OCI-LY1 (cell line): ENCODE results near the gene ACTN4.

Experiments
- H2AFZ ChIP-seq: fragments of 200-600 bp; sonication (generic), shearing (Covaris generic); 2 replicates; pipeline ENCODE4 v1.6.0; 2014; ENCODE audit warnings: antibody characterized with exemption, mild to moderate bottlenecking, low read length
- H3F3A ChIP-seq: fragments of 200-600 bp; sonication (generic), shearing (Covaris generic); 2 replicates; pipeline ENCODE4 v1.6.0; 2014; ENCODE audit warnings: mild to moderate bottlenecking, antibody characterized with exemption, low read length, moderate library complexity; ENCODE audit not compliant: insufficient read depth
- H3K27ac ChIP-seq: fragments of 200-600 bp; sonication (generic); 2 replicates; pipeline ENCODE4 v1.5.1; 2014; ENCODE audit warnings: low read length, mixed run types, mild to moderate bottlenecking, low read depth; ENCODE audit not compliant: poor library complexity, severe bottlenecking
- H3K27me3 ChIP-seq: fragments of 200-600 bp; sonication (generic); 2 replicates; pipeline ENCODE4 v1.6.0; 2014; ENCODE audit warnings: antibody characterized with exemption, mild to moderate bottlenecking, low read length, moderate library complexity; ENCODE audit not compliant: insufficient read depth
- H3K36me3 ChIP-seq: fragments of 200-600 bp; sonication (generic); 2 replicates; pipeline ENCODE4 v1.6.1; 2014; ENCODE audit warnings: mild to moderate bottlenecking, antibody characterized with exemption, low read length, moderate library complexity, mixed read lengths; ENCODE audit not compliant: insufficient read depth
- H3K4me1 ChIP-seq: fragments of 200-600 bp; sonication (generic); 2 replicates; pipeline ENCODE4 v1.5.1; 2014; ENCODE audit warnings: mild to moderate bottlenecking, low read length, moderate library complexity; ENCODE audit not compliant: insufficient read depth, severe bottlenecking
- H3K4me2 ChIP-seq: fragments of 200-600 bp; sonication (generic), shearing (Covaris generic); 2 replicates; pipeline ENCODE4 v1.6.1; 2014; ENCODE audit warnings: low read length
- H3K4me3 ChIP-seq: fragments of 200-600 bp; sonication (generic); 2 replicates; pipeline ENCODE4 v1.5.1; 2014; ENCODE audit warnings: low read length, low read depth, mild to moderate bottlenecking, mixed read lengths; ENCODE audit not compliant: poor library complexity, severe bottlenecking
- H3K79me2 ChIP-seq: fragments of 200-600 bp; shearing (Covaris generic); 2 replicates; pipeline ENCODE4 v1.6.1; 2016; ENCODE audit warnings: mixed run types, low read length, mixed read lengths; ENCODE audit not compliant: insufficient read depth
- H3K9ac ChIP-seq: fragments of 200-600 bp; sonication (generic), shearing (Covaris generic); 2 replicates; pipeline ENCODE4 v1.6.1; 2014; ENCODE audit warnings: mild to moderate bottlenecking, low read length, mixed read lengths
- H3K9me2 ChIP-seq: fragments of 200-600 bp; sonication (generic), shearing (Covaris generic); 2 replicates; pipeline ENCODE4 v1.6.1; 2014; ENCODE audit warnings: low read depth, mild to moderate bottlenecking, low read length, mixed read lengths
- H3K9me3 ChIP-seq: fragments of 200-600 bp; shearing (Covaris generic); 2 replicates; pipeline ENCODE4 v1.6.1; 2014; ENCODE audit warnings: low read length, mixed read lengths
- H4K20me1 ChIP-seq: fragments of 200-600 bp; sonication (generic), shearing (Covaris generic); 2 replicates; pipeline ENCODE4 v1.6.0; 2016; ENCODE audit warnings: mild to moderate bottlenecking, low read length; ENCODE audit not compliant: insufficient read depth
- EZH2 ChIP-seq: fragments of 200-600 bp; sonication (generic), shearing (Covaris generic); IDR thresholded peaks from 2 replicates; pipeline ENCODE4 v1.8.0; 2017; ENCODE audit warnings: borderline replicate concordance, mixed run types, mild to moderate bottlenecking, antibody characterized with exemption, low read length, moderate library complexity, mixed read lengths
- TF ChIP-seq, protein P1 (sequence below): fragments of 200-600 bp; sonication (generic), shearing (Covaris generic); IDR thresholded peaks from 2 replicates; pipeline ENCODE4 v1.5.1; 2017; ENCODE audit warnings: mild to moderate bottlenecking, antibody characterized with exemption, low read length, moderate library complexity, mixed read lengths

ACTN4 gene

GRCh38 chr19:38709119-38709518, 61.7 kb downstream of the ACTN4 start:
- H3K9me3 ChIP-seq, result no peaks in the 10 kb centered on the region
- H3K4me3 ChIP-seq, result no peak overlapping the region
- no peak for TF ChIP-seq EZH2
- TF ChIP-seq, protein P1, sequence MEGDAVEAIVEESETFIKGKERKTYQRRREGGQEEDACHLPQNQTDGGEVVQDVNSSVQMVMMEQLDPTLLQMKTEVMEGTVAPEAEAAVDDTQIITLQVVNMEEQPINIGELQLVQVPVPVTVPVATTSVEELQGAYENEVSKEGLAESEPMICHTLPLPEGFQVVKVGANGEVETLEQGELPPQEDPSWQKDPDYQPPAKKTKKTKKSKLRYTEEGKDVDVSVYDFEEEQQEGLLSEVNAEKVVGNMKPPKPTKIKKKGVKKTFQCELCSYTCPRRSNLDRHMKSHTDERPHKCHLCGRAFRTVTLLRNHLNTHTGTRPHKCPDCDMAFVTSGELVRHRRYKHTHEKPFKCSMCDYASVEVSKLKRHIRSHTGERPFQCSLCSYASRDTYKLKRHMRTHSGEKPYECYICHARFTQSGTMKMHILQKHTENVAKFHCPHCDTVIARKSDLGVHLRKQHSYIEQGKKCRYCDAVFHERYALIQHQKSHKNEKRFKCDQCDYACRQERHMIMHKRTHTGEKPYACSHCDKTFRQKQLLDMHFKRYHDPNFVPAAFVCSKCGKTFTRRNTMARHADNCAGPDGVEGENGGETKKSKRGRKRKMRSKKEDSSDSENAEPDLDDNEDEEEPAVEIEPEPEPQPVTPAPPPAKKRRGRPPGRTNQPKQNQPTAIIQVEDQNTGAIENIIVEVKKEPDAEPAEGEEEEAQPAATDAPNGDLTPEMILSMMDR, result no peak
- H3K4me2 ChIP-seq, result no peak overlapping the region
- no peaks in the 10 kb centered on the region for H3K27me3 ChIP-seq
- no peak overlapping the region for H3K9ac ChIP-seq
- H3K36me3 ChIP-seq, result peaks cover 86% of the 10 kb centered on the region
- H3K9me2 ChIP-seq, result no peaks in the 10 kb centered on the region
- H3F3A ChIP-seq, result no peaks in the 10 kb centered on the region
- no peaks in the 10 kb centered on the region for H3K4me1 ChIP-seq
- H2AFZ ChIP-seq, result no peak overlapping the region
- no peaks in the 10 kb centered on the region for H3K79me2 ChIP-seq
- no peak overlapping the region for H3K27ac ChIP-seq
- H4K20me1 ChIP-seq, result no peaks in the 10 kb centered on the region

DNA sequence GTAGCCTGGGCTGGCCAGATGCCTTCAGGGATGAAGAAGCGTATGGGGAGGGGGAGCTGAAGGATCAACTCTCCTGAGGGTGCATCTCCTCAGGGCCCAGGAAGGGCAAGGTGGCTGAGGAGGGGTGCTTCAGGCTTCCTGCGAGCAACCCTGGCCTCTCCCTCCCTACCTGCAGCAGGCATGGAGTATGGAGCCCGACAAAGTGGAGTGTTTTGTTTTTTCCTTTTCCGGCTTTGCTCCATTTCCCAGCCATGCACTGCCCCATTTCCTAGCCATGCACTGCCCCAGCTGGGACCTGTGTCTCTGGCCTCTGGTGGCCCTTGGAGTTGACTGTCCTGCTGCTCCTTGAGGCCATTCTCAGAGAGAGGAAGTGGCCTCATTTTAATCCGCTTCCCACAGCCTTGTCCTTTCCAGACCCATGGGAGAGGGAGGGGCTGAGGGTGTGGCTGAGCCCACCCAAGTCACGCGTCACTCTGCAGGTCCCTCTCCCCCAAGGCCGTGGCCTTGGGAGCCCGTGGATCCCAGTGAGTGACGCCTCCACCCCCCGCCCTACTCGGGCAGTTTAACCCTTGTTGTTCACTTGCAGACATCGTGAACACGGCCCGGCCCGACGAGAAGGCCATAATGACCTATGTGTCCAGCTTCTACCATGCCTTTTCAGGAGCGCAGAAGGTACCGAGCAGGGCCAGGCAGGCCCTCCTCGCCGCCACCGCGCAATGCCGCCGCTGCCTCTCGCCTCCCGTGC, 62.4 kb downstream of the ACTN4 start:
- Histone ChIP-seq H3K4me1 (no peaks in the 10 kb centered on the region), H3K4me3 (no peak overlapping the region), H3K27ac (no peak overlapping the region), H3K79me2 (no peaks in the 10 kb centered on the region), H3K27me3 (no peaks in the 10 kb centered on the region), H3K9ac (no peak overlapping the region), H3K36me3 (peaks cover 86% of the 10 kb centered on the region), H3F3A (no peaks in the 10 kb centered on the region), H4K20me1 (no peaks in the 10 kb centered on the region), H2AFZ (no peak overlapping the region), H3K4me2 (no peak overlapping the region), H3K9me2 (no peaks in the 10 kb centered on the region), H3K9me3 (no peaks in the 10 kb centered on the region)
- TF ChIP-seq EZH2, result no peak
- TF ChIP-seq, protein P1, result no peak

DNA sequence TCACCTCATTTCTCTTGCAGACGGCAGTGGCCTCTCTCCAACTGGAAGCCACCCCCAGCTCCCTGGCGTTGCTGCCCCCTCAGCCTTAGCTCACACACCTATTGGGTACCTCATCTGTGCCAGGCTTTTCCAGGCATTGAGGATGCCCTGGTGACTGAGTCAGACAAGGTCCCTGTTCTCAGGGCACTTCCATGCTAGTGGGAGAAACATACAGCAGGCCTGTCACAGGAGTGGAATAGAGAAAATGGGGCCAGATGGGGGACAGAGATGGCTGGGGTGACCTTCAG, 62.9 kb downstream of the ACTN4 start:
- no peak for TF ChIP-seq EZH2
- TF ChIP-seq, protein P1, result no peak
- Histone ChIP-seq H3K9me2 (no peaks in the 10 kb centered on the region), H3K4me2 (no peak overlapping the region), H3K9me3 (no peaks in the 10 kb centered on the region), H3K27ac (no peak overlapping the region), H3K9ac (no peak overlapping the region), H3K36me3 (peaks cover 82% of the 10 kb centered on the region), H3K27me3 (no peaks in the 10 kb centered on the region), H3K79me2 (no peaks in the 10 kb centered on the region), H3K4me1 (no peaks in the 10 kb centered on the region), H3F3A (no peaks in the 10 kb centered on the region), H3K4me3 (no peak overlapping the region), H2AFZ (no peak overlapping the region), H4K20me1 (no peaks in the 10 kb centered on the region)
